ENCODE data around the gene PHKA2.

DNA sequence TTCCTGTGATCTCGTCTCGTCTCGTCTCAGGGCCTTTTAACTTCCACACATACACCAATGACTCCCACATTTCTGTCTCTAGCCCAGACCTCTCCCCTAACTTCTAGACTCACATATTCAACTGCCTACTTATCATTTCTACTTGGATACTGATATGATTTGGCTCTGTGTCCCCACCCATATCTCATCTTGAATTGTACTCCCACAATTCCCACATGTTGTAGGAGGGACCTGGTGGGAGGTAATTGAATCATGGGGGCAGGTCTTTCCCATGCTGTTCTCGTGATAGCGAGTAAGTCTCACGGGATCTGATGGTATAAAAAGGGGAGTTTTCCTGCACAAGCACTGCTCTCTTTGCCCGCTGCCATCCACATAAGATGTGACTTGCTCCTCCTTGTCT is 8.9 kb downstream of the PHKA2 start:
- TF ChIP-seq EZH2 (IDR thresholded peaks at IDR 0.05; ENCODE audit: low read length, unreplicated experiment) (no peak), EZH2phosphoT487 (IDR thresholded peaks at IDR 0.05; ENCODE audit: borderline replicate concordance, low read length) (no peak)
- TF ChIP-seq, protein P1, sequence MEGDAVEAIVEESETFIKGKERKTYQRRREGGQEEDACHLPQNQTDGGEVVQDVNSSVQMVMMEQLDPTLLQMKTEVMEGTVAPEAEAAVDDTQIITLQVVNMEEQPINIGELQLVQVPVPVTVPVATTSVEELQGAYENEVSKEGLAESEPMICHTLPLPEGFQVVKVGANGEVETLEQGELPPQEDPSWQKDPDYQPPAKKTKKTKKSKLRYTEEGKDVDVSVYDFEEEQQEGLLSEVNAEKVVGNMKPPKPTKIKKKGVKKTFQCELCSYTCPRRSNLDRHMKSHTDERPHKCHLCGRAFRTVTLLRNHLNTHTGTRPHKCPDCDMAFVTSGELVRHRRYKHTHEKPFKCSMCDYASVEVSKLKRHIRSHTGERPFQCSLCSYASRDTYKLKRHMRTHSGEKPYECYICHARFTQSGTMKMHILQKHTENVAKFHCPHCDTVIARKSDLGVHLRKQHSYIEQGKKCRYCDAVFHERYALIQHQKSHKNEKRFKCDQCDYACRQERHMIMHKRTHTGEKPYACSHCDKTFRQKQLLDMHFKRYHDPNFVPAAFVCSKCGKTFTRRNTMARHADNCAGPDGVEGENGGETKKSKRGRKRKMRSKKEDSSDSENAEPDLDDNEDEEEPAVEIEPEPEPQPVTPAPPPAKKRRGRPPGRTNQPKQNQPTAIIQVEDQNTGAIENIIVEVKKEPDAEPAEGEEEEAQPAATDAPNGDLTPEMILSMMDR (conservative IDR thresholded peaks at IDR 0.05; ENCODE audit: low read depth, low read length): no peak

Measured in PC-3 (cell line).